Measurements from ENCODE around the gene IFNB1.

DNA sequence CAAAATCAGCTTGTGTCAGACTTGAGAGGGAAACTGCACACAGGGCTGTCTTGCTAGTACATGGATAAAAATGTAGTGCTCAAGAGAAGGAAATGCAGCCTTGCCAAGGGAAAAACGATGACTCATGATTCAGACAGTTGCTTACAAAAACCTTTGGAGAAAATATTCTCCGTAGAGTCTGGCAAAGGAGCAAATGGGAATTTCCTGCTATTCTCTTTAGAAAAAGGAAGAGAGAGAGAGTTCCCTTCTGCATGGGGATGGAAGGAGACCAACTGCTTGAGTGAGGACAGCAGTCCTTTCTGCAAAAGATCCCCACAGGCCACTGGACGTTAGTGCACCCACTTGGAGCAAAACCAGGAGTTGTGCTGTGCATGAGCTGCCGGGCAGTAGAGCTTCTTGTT is 7.6 kb downstream of the IFNB1 start:
- no peak for TF ChIP-seq POLR2A (IDR thresholded peaks at IDR 0.05)
- TF ChIP-seq, protein P1, sequence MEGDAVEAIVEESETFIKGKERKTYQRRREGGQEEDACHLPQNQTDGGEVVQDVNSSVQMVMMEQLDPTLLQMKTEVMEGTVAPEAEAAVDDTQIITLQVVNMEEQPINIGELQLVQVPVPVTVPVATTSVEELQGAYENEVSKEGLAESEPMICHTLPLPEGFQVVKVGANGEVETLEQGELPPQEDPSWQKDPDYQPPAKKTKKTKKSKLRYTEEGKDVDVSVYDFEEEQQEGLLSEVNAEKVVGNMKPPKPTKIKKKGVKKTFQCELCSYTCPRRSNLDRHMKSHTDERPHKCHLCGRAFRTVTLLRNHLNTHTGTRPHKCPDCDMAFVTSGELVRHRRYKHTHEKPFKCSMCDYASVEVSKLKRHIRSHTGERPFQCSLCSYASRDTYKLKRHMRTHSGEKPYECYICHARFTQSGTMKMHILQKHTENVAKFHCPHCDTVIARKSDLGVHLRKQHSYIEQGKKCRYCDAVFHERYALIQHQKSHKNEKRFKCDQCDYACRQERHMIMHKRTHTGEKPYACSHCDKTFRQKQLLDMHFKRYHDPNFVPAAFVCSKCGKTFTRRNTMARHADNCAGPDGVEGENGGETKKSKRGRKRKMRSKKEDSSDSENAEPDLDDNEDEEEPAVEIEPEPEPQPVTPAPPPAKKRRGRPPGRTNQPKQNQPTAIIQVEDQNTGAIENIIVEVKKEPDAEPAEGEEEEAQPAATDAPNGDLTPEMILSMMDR (IDR thresholded peaks at IDR 0.05): no peak

Data from right lobe of liver (tissue), 4 donors.